Measurements from ENCODE around the gene ABCA10.
A peak's percentile ranks its signal among the peaks of the same experiment; 100 is the strongest.

ABCA10 gene

DNA sequence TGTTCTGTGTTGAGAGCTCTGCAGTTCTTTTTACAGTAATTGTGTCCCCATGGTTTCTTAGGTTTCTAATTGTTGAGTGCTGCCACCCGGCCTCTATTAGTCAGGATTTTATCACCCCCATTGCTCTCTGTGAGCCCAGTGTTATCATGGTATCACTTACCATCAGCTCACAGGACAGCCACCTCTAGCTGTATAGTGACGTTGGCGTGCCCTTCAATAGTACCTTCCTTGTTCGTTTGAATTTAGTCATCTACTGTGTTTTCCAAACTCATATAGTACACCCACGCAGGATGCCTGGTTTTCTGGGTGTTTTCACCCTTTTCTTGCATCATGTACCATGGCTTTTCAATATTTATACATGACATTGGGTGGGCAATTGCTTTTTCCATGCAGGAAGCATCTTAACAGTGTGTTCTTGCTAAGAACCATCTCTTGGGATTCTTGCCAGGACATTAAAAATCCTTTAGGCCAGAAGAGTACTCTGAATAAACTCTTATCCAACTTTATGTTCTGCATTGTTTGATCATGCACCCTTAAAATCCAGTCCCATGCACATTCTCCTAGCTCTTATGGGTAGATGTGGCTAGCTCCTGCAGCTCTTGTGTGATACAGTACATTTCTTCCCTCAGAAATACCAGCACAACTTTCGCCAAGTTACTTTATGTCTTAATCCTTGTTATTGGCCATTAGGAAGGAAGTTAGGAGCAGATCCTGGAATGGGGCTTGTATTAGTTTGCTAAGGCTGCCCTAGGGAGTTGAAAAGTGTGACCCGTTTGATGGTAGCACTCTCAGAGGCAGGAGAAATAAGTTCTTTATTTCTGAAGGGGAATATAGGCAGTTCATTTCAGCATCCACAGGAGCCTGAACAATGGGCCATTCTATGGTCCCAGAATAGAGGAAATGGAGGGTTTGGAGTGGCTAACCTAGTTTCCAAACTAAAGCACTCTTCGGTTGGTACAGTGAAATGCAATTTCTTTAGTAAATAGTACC lies 11.3 kb upstream of the ABCA10 start:
- Mint-ChIP-seq H3K36me3 (peaks cover 15% of the 10 kb centered on the region), H3K27ac (no peak overlapping the region), H3K27me3 (no peaks in the 10 kb centered on the region), H3K9me3 (no peaks in the 10 kb centered on the region), H3K4me1 (peaks cover 7% of the 10 kb centered on the region), H3K4me3 (no peak overlapping the region)
- no peak for ATAC-seq

- no peak overlapping the region for H3K4me3 Mint-ChIP-seq
- peaks cover 8% of the 10 kb centered on the region for H3K9me3 Mint-ChIP-seq
- no peaks in the 10 kb centered on the region for H3K27me3 Mint-ChIP-seq
- no peak for ATAC-seq
- no peak overlapping the region for H3K27ac Mint-ChIP-seq
- H3K36me3 Mint-ChIP-seq, result peaks cover 21% of the 10 kb centered on the region
- H3K4me1 Mint-ChIP-seq, result peaks cover 7% of the 10 kb centered on the region
Observed at GRCh38 chr17:69236946-69237345, 8.3 kb upstream of the ABCA10 start.

GRCh38 chr17:69236464-69236863 lies 7.8 kb upstream of the ABCA10 start:
- Mint-ChIP-seq H3K9me3 (peaks cover 10% of the 10 kb centered on the region), H3K36me3 (peaks cover 21% of the 10 kb centered on the region), H3K4me3 (no peak overlapping the region), H3K4me1 (peaks cover 7% of the 10 kb centered on the region), H3K27ac (no peak overlapping the region), H3K27me3 (no peaks in the 10 kb centered on the region)
- no peak for ATAC-seq

- peak; percentile 96 for ATAC-seq
- H3K9me3 Mint-ChIP-seq, result peaks cover 19% of the 10 kb centered on the region
- H3K4me1 Mint-ChIP-seq, result peaks cover 7% of the 10 kb centered on the region
- H3K36me3 Mint-ChIP-seq, result peaks cover 11% of the 10 kb centered on the region
- H3K27me3 Mint-ChIP-seq, result no peaks in the 10 kb centered on the region
- H3K4me3 Mint-ChIP-seq, result no peak overlapping the region
- peak overlapping the region; percentile 7 for H3K27ac Mint-ChIP-seq
Observed at GRCh38 chr17:69235338-69236058, 6.9 kb upstream of the ABCA10 start.

- H3K36me3 Mint-ChIP-seq, result peaks cover 11% of the 10 kb centered on the region
Observed at GRCh38 chr17:69232650-69233049, 4.0 kb upstream of the ABCA10 start.

DNA sequence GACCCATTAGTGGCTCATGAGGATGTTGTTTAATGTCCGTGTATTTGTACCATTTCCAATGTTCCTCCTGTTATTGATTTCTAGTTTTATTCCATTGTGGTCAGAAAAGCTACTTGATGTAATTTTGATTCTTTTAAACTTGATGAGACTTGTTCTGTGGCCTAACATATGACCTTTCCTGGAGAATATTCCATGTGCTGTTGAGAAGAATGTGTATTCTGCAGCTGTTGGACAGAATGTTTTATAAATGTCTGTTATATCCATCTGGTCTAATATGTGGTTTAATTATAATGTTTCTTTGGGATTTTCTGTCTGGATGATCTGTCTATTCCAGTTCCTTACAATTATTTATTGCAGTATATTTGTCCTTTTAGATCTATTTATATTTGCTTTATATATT lies 2.9 kb upstream of the ABCA10 start:
- no peaks in the 10 kb centered on the region for H3K27me3 Mint-ChIP-seq
- H3K4me3 Mint-ChIP-seq, result no peak overlapping the region
- peaks cover 11% of the 10 kb centered on the region for H3K36me3 Mint-ChIP-seq
- H3K27ac Mint-ChIP-seq, result peak overlapping the region; percentile 4
- peaks cover 21% of the 10 kb centered on the region for H3K9me3 Mint-ChIP-seq
- no peak for ATAC-seq
- peaks cover 18% of the 10 kb centered on the region for H3K4me1 Mint-ChIP-seq

More at GRCh38 chr17:69232650-69233049, 4.0 kb upstream of the ABCA10 start:
- Mint-ChIP-seq H3K27me3 (no peaks in the 10 kb centered on the region), H3K9me3 (peaks cover 21% of the 10 kb centered on the region), H3K4me1 (peaks cover 13% of the 10 kb centered on the region), H3K27ac (no peak overlapping the region), H3K4me3 (no peak overlapping the region)
- ATAC-seq, result no peak

DNA sequence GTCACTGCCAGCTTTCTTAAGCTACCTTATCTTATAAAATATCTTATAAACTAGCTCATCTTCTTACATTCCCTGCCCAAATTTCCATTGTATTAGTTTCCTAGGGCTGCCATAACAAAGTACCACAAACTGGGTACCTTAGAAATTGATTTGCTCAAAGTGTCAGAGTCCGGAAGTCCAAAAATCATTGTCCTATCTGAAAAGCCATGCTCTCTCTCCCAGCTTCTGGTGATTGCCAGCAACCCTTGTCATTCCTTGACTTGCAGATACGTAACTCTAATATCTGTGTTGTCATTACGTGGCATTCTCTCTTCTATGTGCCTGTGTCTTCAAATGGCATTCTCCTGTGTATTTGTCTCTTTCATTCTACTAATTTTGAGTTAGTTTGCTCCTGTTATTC lies 2.3 kb upstream of the ABCA10 start:
- ATAC-seq, result no peak
- Mint-ChIP-seq H3K36me3 (peaks cover 11% of the 10 kb centered on the region), H3K9me3 (peaks cover 21% of the 10 kb centered on the region), H3K4me3 (no peak overlapping the region), H3K4me1 (peaks cover 18% of the 10 kb centered on the region), H3K27ac (peak overlapping the region; percentile 4), H3K27me3 (no peaks in the 10 kb centered on the region)

GRCh38 chr17:69228018-69228417 lies 606 bp downstream of the ABCA10 start:
- Mint-ChIP-seq H3K4me1 (peaks cover 30% of the 10 kb centered on the region), H3K4me3 (no peak overlapping the region), H3K27me3 (no peaks in the 10 kb centered on the region), H3K9me3 (peaks cover 19% of the 10 kb centered on the region), H3K36me3 (peaks cover 7% of the 10 kb centered on the region), H3K27ac (peak overlapping the region; percentile 66)
- no peak for ATAC-seq

DNA sequence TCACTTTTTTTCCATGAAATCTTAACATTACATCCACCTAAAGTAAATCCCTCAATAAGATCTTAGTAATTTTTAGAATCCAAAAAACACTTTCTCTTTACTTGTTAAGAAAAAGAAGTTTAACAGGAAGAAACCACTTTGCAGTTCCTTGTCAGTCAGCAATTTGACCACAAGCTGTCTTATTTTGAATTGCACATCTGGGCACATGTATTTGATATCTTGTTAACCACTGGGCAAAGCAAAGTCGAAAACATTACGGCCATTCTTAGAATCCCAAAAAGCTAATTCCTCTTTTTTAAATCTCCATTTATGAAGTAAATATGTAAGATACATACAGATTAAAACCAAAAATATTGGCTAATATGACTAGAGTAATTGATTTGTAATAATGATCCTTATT lies 1.1 kb downstream of the ABCA10 start:
- Mint-ChIP-seq H3K27ac (peak overlapping the region; percentile 66), H3K9me3 (peaks cover 14% of the 10 kb centered on the region), H3K27me3 (no peaks in the 10 kb centered on the region), H3K4me3 (peak overlapping the region; percentile 7), H3K4me1 (peaks cover 30% of the 10 kb centered on the region), H3K36me3 (peaks cover 5% of the 10 kb centered on the region)
- no peak for ATAC-seq

DNA sequence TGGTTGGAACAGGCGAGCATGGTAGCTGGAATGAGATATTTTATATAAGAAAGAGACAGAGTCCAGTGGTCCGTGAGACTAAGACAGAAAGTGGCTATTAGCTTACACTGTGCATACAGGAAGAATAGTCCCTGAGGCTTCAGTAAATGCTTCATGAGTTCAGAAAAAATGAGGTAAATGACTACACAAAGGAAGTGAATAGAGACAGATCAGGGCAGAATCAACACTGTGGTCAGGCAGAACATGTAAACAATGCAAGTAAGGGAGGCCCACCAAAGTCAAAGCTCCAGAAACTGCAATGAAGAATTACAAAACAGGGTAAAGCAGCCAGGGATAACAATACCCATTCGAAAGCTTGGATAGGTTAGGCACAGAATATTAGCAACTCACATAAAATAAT lies 4.8 kb downstream of the ABCA10 start:
- Mint-ChIP-seq H3K4me1 (peaks cover 39% of the 10 kb centered on the region), H3K36me3 (peaks cover 14% of the 10 kb centered on the region), H3K27me3 (no peaks in the 10 kb centered on the region), H3K4me3 (peak overlapping the region; percentile 28), H3K9me3 (peaks cover 6% of the 10 kb centered on the region), H3K27ac (peak overlapping the region; percentile 66)
- ATAC-seq, result peak; percentile 90

GRCh38 chr17:69222707-69223258 lies 5.8 kb downstream of the ABCA10 start:
- peaks cover 34% of the 10 kb centered on the region for H3K4me1 Mint-ChIP-seq
- peaks cover 18% of the 10 kb centered on the region for H3K36me3 Mint-ChIP-seq
- H3K9me3 Mint-ChIP-seq, result peaks cover 6% of the 10 kb centered on the region

GRCh38 chr17:69220098-69220497 lies 8.5 kb downstream of the ABCA10 start:
- Mint-ChIP-seq H3K9me3 (peaks cover 6% of the 10 kb centered on the region), H3K27me3 (no peaks in the 10 kb centered on the region), H3K4me3 (no peak overlapping the region), H3K4me1 (peaks cover 22% of the 10 kb centered on the region), H3K36me3 (peaks cover 18% of the 10 kb centered on the region), H3K27ac (no peak overlapping the region)
- no peak for ATAC-seq

More at GRCh38 chr17:69222707-69223258, 5.8 kb downstream of the ABCA10 start:
- H3K27ac Mint-ChIP-seq, result peak overlapping the region; percentile 66
- H3K27me3 Mint-ChIP-seq, result no peaks in the 10 kb centered on the region
- no peak overlapping the region for H3K4me3 Mint-ChIP-seq
- ATAC-seq, result no peak

GRCh38 chr17:69218986-69219385 lies 9.6 kb downstream of the ABCA10 start:
- peaks cover 18% of the 10 kb centered on the region for H3K36me3 Mint-ChIP-seq
- no peak overlapping the region for H3K4me3 Mint-ChIP-seq
- no peak overlapping the region for H3K27ac Mint-ChIP-seq
- H3K4me1 Mint-ChIP-seq, result peaks cover 18% of the 10 kb centered on the region
- H3K9me3 Mint-ChIP-seq, result peaks cover 6% of the 10 kb centered on the region
- no peaks in the 10 kb centered on the region for H3K27me3 Mint-ChIP-seq
- ATAC-seq, result no peak

GRCh38 chr17:69213059-69213813 lies 15.4 kb downstream of the ABCA10 start:
- no peak for ATAC-seq
- H3K4me1 Mint-ChIP-seq, result peaks cover 7% of the 10 kb centered on the region
- no peak overlapping the region for H3K27ac Mint-ChIP-seq
- H3K27me3 Mint-ChIP-seq, result no peaks in the 10 kb centered on the region
- no peaks in the 10 kb centered on the region for H3K36me3 Mint-ChIP-seq
- no peak overlapping the region for H3K4me3 Mint-ChIP-seq
- no peaks in the 10 kb centered on the region for H3K9me3 Mint-ChIP-seq

- Mint-ChIP-seq H3K27ac (no peak overlapping the region), H3K9me3 (no peaks in the 10 kb centered on the region)
- ATAC-seq, result no peak
Observed at GRCh38 chr17:69208640-69209039, 20.0 kb downstream of the ABCA10 start.

More at GRCh38 chr17:69208640-69209039, 20.0 kb downstream of the ABCA10 start:
- Mint-ChIP-seq H3K4me1 (peaks cover 21% of the 10 kb centered on the region), H3K4me3 (no peak overlapping the region), H3K27me3 (no peaks in the 10 kb centered on the region), H3K36me3 (no peaks in the 10 kb centered on the region)

Data from stimulated activated memory B cell treated with anti-CD40 and anti-IgM and Interleukin-4, amounts not matched to agents 10 μg/mL and 1 μg/mL and 100 μg/mL, for 72 hours (primary cell).